Suprapubic skin (tissue), 4 donors: ENCODE measurements around the gene EID3.

ENCODE experiments used
- EP300 ChIP-seq: sonication (generic); formaldehyde crosslinking; IDR thresholded peaks from one replicate; pipeline ENCODE4 v1.6.1; 2017; ENCODE audit warnings: antibody characterized with exemption
- POLR2A ChIP-seq, 2 donors: fragments of 450-650 bp; IDR thresholded peaks; one replicate each; pipeline ENCODE4 v1.6.1; 2017; ENCODE audit warnings: antibody characterized with exemption in 2 of 2, mild to moderate bottlenecking in 2 of 2, moderate library complexity in 2 of 2
- POLR2AphosphoS5 ChIP-seq, 3 donors: sonication (generic); formaldehyde crosslinking; IDR thresholded peaks; one replicate each; pipeline ENCODE4 v1.6.1; 2017; ENCODE audit warnings: antibody characterized with exemption in 3 of 3
- TF ChIP-seq, protein P1 (sequence below), 2 donors: fragments of 200-600 bp in 1 of 2; fragments of 450-650 bp in 1 of 2; sonication (generic) in 1 of 2; IDR thresholded peaks; one replicate each; pipeline ENCODE4 v1.5.1; 2016 to 2019; ENCODE audit warnings: antibody characterized with exemption in 2 of 2, mild to moderate bottlenecking in 1 of 2, moderate library complexity in 1 of 2

DNA sequence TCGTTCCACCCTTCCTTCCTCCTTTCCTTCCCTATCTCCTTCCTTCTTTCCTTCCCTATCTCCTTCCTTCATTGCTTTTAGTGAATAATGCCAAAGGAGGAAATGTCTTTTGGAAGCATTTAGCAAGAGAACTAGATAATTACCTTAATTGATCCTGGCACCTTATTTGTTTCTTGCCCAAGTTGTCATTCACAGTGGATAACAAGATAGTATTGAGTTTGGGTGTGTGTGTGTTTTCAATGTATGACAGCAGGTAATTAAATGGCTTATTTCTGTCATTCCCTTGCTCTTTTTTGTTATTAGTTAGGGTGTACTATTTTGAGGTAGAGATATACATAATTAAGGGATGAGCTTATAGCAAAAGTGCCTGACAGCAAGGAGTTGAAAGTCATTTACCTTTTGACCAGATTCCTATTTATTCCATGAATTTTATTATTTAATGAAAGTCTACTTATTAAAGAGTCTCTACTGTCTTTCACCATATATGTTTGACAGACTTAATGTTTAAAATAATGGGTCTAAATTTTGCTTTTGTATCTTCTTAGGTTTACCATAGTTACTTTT lies 30.2 kb downstream of the EID3 start:
- TF ChIP-seq POLR2AphosphoS5 (IDR thresholded peaks at IDR 0.05) (no peak), EP300 (no peak), POLR2A (IDR thresholded peaks at IDR 0.05) (no peak)
- TF ChIP-seq, protein P1, sequence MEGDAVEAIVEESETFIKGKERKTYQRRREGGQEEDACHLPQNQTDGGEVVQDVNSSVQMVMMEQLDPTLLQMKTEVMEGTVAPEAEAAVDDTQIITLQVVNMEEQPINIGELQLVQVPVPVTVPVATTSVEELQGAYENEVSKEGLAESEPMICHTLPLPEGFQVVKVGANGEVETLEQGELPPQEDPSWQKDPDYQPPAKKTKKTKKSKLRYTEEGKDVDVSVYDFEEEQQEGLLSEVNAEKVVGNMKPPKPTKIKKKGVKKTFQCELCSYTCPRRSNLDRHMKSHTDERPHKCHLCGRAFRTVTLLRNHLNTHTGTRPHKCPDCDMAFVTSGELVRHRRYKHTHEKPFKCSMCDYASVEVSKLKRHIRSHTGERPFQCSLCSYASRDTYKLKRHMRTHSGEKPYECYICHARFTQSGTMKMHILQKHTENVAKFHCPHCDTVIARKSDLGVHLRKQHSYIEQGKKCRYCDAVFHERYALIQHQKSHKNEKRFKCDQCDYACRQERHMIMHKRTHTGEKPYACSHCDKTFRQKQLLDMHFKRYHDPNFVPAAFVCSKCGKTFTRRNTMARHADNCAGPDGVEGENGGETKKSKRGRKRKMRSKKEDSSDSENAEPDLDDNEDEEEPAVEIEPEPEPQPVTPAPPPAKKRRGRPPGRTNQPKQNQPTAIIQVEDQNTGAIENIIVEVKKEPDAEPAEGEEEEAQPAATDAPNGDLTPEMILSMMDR (IDR thresholded peaks at IDR 0.05), result no peak
